Measurements from ENCODE around the gene VEGFA.

GRCh38 chr6:43727634-43728033 lies 42.4 kb upstream of the VEGFA start:
- TF ChIP-seq, protein P1, sequence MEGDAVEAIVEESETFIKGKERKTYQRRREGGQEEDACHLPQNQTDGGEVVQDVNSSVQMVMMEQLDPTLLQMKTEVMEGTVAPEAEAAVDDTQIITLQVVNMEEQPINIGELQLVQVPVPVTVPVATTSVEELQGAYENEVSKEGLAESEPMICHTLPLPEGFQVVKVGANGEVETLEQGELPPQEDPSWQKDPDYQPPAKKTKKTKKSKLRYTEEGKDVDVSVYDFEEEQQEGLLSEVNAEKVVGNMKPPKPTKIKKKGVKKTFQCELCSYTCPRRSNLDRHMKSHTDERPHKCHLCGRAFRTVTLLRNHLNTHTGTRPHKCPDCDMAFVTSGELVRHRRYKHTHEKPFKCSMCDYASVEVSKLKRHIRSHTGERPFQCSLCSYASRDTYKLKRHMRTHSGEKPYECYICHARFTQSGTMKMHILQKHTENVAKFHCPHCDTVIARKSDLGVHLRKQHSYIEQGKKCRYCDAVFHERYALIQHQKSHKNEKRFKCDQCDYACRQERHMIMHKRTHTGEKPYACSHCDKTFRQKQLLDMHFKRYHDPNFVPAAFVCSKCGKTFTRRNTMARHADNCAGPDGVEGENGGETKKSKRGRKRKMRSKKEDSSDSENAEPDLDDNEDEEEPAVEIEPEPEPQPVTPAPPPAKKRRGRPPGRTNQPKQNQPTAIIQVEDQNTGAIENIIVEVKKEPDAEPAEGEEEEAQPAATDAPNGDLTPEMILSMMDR (IDR thresholded peaks at IDR 0.05): no peak
- TF ChIP-seq POLR2A (IDR thresholded peaks at IDR 0.05): no peak

Measured in lower leg skin (tissue), 3 donors.